PC-9 (cell line): ENCODE measurements around the gene CFAP46. TPM values are rescaled to one million over a fixed set of nuclear protein-coding genes. Genes with fewer than 3 reads are reported as not detected.
"Not testable (repeated sequence)": the region's sequence is repeated elsewhere in the genome, so short reads cannot be mapped to it uniquely, and the experiment has no call there.

Source experiments
- BruUV-seq: library from RNA; stranded (reverse); fragments of 400-500 nt; replicated peaks from 2 replicates; lab custom pipeline; 2021; lab: Mats Ljungman, UMichigan
- CTCF ChIA-PET: fragments of 300-600 bp; sonication (Branson Sonifier 250); formaldehyde crosslinking; loops from one replicate; lab custom pipeline; 2022; ENCODE audit warnings: antibody characterized with exemption; lab: Charles Lee
- POLR2A ChIA-PET: fragments of 300-600 bp; sonication (Branson Sonifier 250); formaldehyde crosslinking; loops from one replicate; lab custom pipeline; 2022; ENCODE audit warnings: antibody characterized with exemption; ENCODE audit not compliant: unreplicated experiment; lab: Charles Lee
- DNase-seq, 2 experiments: peaks; one replicate each; pipeline versions ENCODE4 v3.0.0 to v3.0.0-alpha.2; 2015 to 2022; ENCODE audit warnings: mixed read lengths in 1 of 2
- H2AFZ ChIP-seq: fragments of 200-600 bp; sonication (generic); 2 replicates; pipeline ENCODE4 v1.8.1; 2017; ENCODE audit warnings: antibody characterized with exemption
- H3F3A ChIP-seq: fragments of 200-600 bp; sonication (generic); 2 replicates; pipeline ENCODE4 v1.8.1; 2017; ENCODE audit warnings: antibody characterized with exemption, mild to moderate bottlenecking, low read depth; ENCODE audit not compliant: insufficient read depth
- H3K27ac ChIP-seq: fragments of 200-600 bp; sonication (generic); 2 replicates; pipeline ENCODE4 v1.6.1; 2016; ENCODE audit warnings: mixed run types
- H3K27me3 ChIP-seq: fragments of 200-600 bp; sonication (generic); 2 replicates; pipeline ENCODE4 v1.6.1; 2016; ENCODE audit warnings: low read depth, mixed run types; ENCODE audit not compliant: insufficient read depth
- H3K36me3 ChIP-seq: fragments of 200-600 bp; sonication (generic); 2 replicates; pipeline ENCODE4 v1.6.1; 2016; ENCODE audit warnings: low read depth, mixed run types
- H3K4me1 ChIP-seq: fragments of 200-600 bp; sonication (generic); replicated peaks from 2 replicates; pipeline ENCODE4 v1.6.1; 2016; ENCODE audit warnings: mixed run types; ENCODE audit not compliant: insufficient read depth
- H3K4me2 ChIP-seq: fragments of 200-600 bp; sonication (generic); 2 replicates; pipeline ENCODE4 v1.6.1; 2017; ENCODE audit warnings: mixed run types
- H3K4me3 ChIP-seq: fragments of 200-600 bp; sonication (generic); 2 replicates; pipeline ENCODE4 v1.6.1; 2016; ENCODE audit warnings: mixed run types
- H3K79me2 ChIP-seq: fragments of 200-600 bp; sonication (generic); 2 replicates; pipeline ENCODE4 v1.6.1; 2017; ENCODE audit warnings: low read depth, mixed run types
- H3K9me2 ChIP-seq: fragments of 200-600 bp; sonication (generic); 2 replicates; pipeline ENCODE4 v1.8.1; 2017; ENCODE audit warnings: mild to moderate bottlenecking; ENCODE audit not compliant: insufficient read depth
- H3K9me3 ChIP-seq: fragments of 200-600 bp; sonication (generic); 2 replicates; pipeline ENCODE4 v1.8.1; 2016; ENCODE audit warnings: low read depth; ENCODE audit not compliant: insufficient read depth
- H4K20me1 ChIP-seq: fragments of 200-600 bp; sonication (generic); 2 replicates; pipeline ENCODE4 v1.8.1; 2017; ENCODE audit not compliant: insufficient read depth
- CTCF ChIP-seq: fragments of 200-600 bp; sonication (generic); conservative IDR thresholded peaks from 2 replicates; pipeline ENCODE4 v1.6.1; 2017; ENCODE audit warnings: mixed run types, antibody characterized with exemption, mild to moderate bottlenecking, moderate library complexity
- EZH2 ChIP-seq: fragments of 200-600 bp; sonication (generic); IDR thresholded peaks from 2 replicates; pipeline ENCODE4 v1.8.0; 2017; ENCODE audit warnings: antibody characterized with exemption, low read depth
- intact Hi-C: fragments of 100-400 bp; cut with micrococcal nuclease; formaldehyde crosslinking; loops from one replicate; pipeline ENCODE4 v1.10.0; 2022; ENCODE audit not compliant: unreplicated experiment
- total RNA-seq: library from RNA; stranded (reverse); gene quantifications from 2 replicates; pipeline ENCODE4 v1.2.3, GENCODE V29; 2021

Gene CFAP46
- total RNA-seq, 1 experiment from 2014 or later = not detected

GRCh38 chr10:132792796-132793195, 149.6 kb downstream of the CFAP46 start:
- TF ChIP-seq CTCF (no peak), EZH2 (no peak)
- DNase-seq = no peak
- no peak overlapping the region for H3K27ac ChIP-seq
- intact Hi-C loops = no loop called here
- no peaks in the 10 kb centered on the region for H3F3A ChIP-seq
- no peak overlapping the region for H3K4me3 ChIP-seq
- ChIA-PET POLR2A (no interaction called here), CTCF (no interaction called here)
- no peaks in the 10 kb centered on the region for H3K36me3 ChIP-seq
- no peaks in the 10 kb centered on the region for H3K4me1 ChIP-seq
- no peaks in the 10 kb centered on the region for H3K27me3 ChIP-seq
- no peaks in the 10 kb centered on the region for H4K20me1 ChIP-seq
- BruUV-seq = no TSS peak
- no peak overlapping the region for H3K4me2 ChIP-seq
- no peak overlapping the region for H2AFZ ChIP-seq
- no peaks in the 10 kb centered on the region for H3K79me2 ChIP-seq
- H3K9me3 ChIP-seq = no peaks in the 10 kb centered on the region
- H3K9me2 ChIP-seq = no peaks in the 10 kb centered on the region

- BruUV-seq, H3K79me2 ChIP-seq, H3K9me2 ChIP-seq, H3F3A ChIP-seq, POLR2A ChIA-PET, H3K9me3 ChIP-seq, H3K4me1 ChIP-seq, CTCF ChIA-PET, H3K27me3 ChIP-seq, H3K4me3 ChIP-seq, H3K4me2 ChIP-seq, H3K36me3 ChIP-seq, intact Hi-C loops, H3K27ac ChIP-seq, DNase-seq, H2AFZ ChIP-seq, H4K20me1 ChIP-seq: not testable (repeated sequence)
These were observed 150.3 kb downstream of the CFAP46 start for GRCh38 chr10:132792099-132792498.

- Histone ChIP-seq H4K20me1 (no peaks in the 10 kb centered on the region), H2AFZ (no peak overlapping the region), H3K4me2 (no peak overlapping the region), H3K4me3 (no peak overlapping the region), H3K36me3 (no peaks in the 10 kb centered on the region), H3K27me3 (no peaks in the 10 kb centered on the region), H3K79me2 (no peaks in the 10 kb centered on the region), H3F3A (no peaks in the 10 kb centered on the region), H3K9me3 (no peaks in the 10 kb centered on the region), H3K4me1 (no peaks in the 10 kb centered on the region), H3K27ac (no peak overlapping the region), H3K9me2 (no peaks in the 10 kb centered on the region)
- ChIA-PET CTCF (no interaction called here), POLR2A (no interaction called here)
- no peak for DNase-seq
- no TSS peak for BruUV-seq
- intact Hi-C loops = no loop called here
- no peak for TF ChIP-seq CTCF
- TF ChIP-seq EZH2 = no peak
These were observed 151.2 kb downstream of the CFAP46 start for GRCh38 chr10:132790934-132791829.
